Activated T-cell treated with anti-CD3 and anti-CD28 coated beads, Interleukin-2, amount 50 U/mL, for 48 hours (primary cell): ENCODE measurements around the gene MCU.
"Not testable (repeated sequence)": the region's sequence is repeated elsewhere in the genome, so short reads cannot be mapped to it uniquely, and the experiment has no call there.

Source experiments
- DNase-seq, 2 experiments: peaks; one replicate each; pipeline ENCODE4 v3.0.0-alpha.2; 2020

MCU gene

DNA sequence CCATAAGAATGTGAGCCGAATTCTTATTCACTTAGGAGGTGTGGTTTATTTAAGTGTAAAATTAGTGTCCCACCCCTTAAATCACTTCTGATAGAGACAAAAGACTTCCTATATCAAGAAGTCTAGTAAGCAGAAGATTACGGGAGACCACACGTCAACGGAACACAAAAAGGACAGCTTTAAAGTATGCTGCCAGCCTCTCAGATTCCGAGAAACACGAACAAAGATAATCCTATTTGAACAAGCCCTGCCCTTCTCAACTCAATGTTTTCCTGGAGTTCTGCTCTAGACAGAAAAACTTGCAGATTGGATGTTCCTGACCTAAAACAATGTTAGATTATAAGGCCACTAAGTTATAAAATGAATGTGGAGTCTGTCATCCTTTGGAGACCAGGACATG is 4.9 kb upstream of the MCU start:
- DNase-seq = no peak

DNA sequence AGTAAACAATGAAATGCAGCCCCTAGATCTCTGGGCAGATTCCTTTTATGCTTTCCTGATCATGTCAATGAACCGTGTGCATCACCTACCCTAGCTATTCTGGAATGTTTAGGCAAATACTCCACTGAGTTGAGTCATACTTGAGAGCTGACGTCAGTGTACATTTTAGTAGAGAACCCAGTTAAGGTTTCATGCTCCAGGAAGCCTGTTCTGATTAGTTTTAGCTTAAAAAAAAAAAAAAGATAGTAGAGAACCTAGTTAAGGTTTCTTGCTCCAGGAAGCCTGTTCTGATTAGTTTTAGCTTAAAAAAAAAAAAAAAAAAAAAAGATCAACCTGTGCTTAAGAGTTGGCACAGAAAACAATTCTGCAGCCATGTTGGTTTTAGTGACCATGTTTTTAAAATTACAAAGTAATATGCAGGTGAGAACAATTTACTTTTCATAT is 3.7 kb upstream of the MCU start:
- DNase-seq = no peak

DNA sequence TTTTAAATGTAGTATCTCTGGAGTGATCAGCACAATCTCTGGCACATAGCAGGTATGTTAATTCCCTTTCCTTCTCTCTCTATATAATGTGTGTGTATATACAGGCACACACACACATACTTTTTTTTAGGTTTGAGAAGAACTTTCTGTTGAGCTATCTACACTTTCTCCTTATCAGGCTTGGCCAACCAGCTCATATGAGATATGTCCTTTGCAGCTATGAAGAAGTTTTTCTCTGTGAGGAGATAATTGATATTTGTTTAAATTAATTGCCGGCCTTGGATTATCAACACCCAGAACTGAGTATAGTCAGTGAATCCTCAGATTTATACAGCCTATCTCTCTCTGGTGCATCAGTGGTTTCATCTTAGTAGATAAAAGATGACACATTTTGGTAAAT is 2.3 kb upstream of the MCU start:
- DNase-seq = no peak

DNA sequence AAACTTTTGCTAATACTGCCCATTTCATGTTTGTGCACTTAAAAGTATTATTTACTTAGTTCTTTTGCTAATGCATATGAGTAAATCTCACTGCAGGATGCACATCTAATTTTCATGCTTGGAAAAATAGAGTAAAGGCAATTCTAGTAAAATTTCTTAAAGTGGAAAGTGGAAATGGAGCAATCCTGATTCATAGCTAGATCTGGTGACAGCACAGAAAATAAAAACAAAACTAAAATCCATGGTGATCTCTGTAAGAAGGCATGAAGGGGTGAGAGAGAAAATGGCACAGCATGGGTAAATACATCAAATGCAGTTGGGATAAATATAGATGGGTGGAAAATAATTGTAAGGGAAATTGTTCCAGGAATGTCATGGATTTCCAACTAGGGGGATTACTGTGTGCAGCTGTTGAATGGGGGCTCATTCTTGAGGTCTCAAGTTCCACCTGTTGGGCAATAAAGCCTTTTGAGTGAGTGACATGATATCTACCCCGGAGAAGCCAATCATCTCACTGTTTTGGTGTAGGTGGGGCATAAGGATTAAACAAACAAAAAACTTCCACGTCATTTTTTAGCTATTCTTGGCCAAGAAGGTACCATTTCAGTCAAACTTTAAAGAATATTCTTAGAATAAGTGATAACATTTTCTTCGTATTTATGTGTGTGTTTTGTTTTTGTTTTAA is 1.7 kb upstream of the MCU start:
- no peak for DNase-seq

DNA sequence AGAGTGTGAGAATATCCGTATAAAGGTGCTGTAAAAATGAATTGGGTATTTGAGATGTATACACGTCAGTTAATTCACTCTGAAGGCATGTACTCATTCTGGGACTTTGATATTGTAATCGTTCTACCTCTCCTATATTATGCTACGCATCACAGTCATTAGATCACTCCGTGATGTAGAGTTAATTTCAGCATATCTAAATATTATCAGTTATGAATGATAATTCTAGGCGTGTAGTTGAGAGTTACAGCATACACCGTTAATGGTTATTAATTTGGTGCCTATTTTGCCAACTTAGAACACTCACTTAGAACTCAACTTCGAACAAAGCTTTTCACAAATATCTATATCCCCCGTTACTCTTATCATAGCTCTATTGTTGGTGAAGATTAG is 477 bp upstream of the MCU start:
- no peak for DNase-seq

DNA sequence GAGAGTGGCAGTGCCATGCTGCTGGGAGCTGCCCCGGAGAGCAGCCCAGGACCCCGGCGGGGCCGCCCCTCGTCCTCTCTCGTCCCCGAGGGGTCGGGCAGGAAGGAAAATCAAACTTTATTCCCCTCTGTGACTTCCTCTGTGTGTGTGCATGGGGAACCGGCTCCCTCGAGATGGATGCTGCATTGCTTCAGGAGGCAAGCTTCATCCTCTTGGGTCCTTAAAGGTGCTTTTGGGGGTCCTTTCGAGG is 726 bp downstream of the MCU start:
- no peak for DNase-seq

DNA sequence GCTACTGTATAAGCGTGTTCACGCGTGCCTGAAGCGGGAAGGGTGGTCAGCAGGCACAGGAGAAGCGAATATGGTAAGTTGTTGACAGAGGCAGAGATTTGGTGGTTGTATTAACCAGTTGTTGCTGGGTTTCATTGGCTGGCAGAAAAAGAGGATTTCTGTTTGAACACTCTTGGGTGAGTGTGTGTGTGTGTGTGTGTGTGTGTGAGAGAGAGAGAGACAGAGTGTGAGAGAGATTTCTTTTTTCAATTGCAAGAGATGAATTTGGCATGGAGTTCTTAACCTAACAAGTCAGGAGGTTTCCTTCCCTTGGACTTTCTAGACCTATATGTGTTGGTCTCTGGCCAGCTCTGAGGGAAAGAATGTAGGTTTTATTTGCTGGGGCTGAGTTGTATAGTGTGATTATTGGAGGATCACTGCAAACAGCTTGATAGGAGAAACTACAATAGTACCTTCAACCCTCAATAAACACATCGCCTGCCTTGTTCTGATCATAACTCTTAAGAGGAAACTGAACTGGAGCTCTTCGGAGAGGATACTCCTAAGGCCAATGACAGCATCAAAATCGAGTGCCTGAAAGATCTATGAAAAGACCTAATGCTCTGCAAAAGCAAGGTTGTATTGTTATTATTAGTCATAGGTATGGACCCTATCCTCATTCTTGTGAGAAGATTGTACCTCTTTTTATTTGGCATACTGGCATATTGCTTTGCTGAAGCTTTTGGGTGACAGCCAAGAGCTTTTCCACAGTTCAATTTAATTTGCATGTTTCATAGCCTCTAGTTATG is 1.2 kb downstream of the MCU start:
- DNase-seq = no peak

DNA sequence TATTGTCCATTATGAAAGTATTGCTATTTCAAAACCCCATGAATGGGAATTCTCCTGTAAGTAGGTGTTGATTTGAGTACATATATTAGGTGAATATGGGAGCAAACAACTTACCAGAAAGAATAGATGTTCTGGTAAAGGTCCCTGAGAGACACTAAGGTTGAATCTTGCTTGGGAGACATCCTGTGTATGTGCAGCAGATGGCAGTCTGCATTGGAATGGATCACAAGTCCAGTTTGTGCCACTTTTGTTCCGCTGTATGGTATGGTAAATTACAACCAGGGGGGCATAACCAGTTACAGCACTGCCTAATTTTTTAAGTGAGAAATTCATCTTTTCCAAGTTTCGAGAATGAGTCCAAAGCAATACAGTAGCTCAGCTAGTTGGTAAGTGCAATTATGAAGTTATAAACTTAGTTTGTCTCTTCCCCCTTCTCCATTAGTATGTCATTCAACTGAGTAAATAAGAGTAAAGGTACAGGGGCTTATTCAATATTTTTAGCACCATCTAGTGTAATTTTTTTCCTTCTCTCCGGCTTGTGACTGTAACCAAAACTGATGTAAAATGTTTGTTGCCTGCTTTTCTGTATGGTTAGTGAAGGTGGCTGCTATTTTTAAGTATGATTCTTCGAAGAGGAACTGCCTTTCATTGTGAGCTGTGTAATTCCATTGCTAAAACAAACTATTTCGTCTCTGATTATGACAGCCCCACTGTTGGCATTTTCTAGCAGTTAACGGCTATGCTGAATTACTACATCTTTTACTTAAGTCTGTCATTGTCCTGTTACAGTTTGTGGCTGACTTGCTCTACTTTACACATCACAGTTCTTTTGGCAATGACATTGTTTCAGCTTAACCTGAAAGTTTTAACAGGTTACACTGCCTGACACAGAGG is 2.8 kb downstream of the MCU start:
- no peak for DNase-seq

DNA sequence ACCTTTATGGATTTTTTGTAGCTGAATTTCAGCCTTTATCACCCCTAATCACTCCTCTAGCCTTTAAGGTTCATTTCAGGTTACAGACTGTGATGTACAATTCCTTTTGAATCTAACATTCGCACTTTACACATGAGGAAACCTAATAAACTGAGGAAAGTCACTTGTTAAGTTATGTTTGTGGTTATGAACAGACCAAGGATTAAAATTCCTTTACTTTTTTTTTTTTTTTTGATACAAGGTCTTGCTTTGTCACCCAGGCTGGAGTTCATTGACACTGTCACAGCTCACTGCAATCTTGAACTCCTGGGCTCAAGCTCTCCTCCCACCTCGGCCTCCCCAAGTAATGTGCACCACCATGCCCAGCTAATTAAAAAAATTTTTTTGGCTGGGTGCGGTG is 3.6 kb downstream of the MCU start:
- DNase-seq = no peak

DNA sequence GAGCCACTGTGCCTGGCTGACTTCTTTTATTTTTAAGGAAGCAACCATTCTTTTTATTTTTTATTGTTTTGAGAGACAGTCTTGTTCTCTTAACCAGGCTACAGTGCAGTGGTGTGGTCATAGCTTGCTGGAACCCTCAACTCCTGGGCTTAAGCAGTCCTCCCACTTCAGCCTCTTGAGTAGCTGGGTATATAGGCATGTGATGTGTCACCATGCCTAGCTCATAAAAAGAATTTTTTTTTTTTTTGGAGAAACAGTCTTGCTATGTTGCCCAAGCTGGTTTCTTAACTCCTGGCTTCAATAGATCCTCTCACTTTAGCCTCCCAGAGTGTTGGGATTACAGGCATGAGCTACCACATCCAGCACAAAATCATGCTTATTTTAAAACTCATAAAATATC is 5.8 kb downstream of the MCU start:
- no peak for DNase-seq

DNA sequence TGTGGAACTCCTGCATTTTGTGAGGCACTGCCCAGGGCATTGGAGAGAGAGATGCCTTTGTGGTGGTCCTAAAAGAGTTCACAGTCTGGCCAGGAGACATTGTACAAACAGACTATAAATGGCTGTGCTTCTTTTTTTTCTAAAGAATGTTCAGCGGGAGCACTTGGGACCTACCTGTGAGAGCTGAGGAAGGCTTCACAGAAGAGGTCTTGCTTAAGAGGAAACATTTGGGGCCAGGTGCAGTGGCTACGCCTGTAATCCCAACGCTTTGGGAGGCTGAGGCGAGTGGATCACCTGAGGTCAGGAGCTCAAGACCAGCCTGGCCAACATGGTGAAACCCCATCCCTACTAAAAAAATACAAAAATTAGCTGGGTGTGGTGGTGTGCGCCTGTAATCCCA is 10.5 kb downstream of the MCU start:
- not testable (repeated sequence) for DNase-seq

DNA sequence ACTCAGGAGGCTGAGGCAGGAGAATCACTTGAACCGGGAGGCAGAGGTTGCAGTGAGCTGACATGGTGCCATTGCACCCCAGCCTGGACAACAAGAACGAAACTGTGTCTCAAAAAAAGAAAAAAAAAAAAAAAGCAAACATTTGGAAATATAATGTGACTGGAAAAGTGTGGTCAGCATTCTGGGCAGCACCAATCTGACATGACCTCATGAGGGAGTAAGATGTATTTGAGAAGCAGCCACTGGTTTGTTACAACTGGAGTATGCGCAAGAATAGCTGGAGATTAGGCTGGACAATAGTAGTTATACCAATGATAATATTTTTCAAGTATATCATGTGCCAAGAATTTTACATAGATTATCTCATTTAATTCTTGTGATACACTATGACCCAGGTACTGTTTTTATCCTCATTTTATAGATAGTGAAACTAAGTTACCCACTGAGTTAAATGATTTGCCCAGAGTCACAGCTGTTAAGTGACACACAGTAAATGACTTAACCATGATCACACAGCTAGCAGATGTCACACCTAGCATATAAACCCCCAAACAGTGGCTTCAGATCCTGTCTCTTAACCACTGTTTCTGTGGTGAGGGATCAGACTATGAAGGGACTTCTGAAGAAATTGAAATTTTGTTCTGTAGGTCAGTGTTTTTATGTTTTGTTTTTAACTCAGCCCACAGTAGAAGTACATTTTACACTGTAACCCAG is 11.1 kb downstream of the MCU start:
- no peak for DNase-seq

DNA sequence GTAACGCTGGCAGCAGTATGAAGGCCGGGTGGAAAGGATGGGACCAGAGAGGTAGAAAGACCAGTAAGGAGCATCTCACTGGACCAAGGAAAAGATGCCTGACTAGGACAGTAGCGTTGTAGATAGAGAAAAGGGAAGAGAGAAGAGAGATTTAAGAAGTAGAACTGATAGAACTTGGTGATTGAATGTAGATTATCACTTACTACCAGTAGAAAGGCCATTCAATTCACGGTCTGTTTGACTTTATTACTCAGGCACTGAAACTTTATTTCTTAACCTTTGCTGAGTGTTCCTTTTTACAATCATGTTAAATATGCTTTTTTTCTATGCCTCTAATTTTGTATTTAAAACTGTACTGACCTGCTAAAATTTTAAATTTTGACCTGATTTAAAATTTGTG is 12.2 kb downstream of the MCU start:
- no peak for DNase-seq

DNA sequence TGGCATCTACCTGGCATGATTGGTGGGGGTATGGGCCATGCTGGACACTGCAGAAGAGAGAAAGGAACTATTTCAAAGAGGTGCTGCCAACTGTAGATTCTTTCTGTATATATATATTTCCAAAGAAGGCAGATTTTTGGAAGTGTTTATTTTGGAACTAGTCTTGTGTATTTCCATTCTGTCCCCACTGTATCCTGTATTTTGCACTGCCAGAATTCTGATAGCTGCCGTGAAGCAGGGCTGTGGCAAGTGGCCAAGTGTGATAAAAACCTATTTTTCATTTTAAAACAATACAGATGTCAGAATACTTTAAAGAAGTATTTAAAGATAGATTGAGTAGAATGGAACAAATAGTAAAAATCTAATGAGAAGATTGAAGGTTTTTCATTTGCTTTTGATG is 17.1 kb downstream of the MCU start:
- no peak for DNase-seq

DNA sequence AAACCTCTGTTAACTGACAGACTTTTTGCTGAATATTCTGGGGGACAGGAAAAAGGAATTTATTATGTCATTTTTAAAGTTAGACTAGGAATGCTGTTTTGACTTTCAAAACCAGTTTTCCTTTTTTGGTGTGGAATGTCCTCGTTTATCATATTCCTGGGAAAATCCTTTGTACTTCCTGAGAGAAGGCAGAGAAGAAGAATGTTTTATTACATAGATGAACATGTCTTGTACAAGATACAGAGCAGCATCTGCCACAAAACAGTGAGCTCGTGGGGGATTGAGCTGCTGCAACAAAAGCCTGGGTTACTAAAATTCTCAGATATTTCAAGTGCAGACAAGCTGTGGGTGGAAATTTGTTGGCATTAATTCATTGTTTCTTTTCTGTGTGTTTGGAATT is 20.2 kb downstream of the MCU start:
- DNase-seq = no peak

DNA sequence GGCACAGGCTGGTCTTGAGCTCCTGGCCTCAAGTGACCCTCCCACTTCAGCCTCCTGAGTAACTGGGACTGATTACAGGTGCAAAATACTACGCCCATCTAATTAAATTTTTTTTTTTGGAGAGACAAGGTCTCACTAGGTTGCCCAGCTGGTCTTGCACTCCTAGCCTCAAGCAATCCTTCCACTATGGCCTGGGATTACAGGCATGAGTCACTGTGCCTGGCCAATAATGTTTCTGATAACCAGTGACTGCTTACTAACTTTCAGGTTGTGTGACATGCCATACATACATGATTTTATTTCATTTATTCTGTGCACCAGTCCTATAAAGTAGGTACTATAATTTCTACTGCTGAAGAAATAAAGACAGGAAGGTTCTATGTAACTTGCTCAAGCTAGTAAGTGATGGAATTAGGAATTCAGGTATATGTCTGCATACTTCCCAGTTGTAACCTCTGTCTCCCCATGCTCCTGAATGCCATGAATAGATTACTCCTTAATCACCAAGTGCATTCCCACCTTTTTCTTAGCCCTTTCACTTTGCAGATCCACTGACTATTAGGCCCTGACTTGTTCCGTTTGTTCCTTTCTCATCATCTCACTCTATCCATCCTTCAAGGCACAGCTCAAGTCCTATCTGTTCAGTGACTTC is 28.1 kb downstream of the MCU start:
- DNase-seq = no peak

DNA sequence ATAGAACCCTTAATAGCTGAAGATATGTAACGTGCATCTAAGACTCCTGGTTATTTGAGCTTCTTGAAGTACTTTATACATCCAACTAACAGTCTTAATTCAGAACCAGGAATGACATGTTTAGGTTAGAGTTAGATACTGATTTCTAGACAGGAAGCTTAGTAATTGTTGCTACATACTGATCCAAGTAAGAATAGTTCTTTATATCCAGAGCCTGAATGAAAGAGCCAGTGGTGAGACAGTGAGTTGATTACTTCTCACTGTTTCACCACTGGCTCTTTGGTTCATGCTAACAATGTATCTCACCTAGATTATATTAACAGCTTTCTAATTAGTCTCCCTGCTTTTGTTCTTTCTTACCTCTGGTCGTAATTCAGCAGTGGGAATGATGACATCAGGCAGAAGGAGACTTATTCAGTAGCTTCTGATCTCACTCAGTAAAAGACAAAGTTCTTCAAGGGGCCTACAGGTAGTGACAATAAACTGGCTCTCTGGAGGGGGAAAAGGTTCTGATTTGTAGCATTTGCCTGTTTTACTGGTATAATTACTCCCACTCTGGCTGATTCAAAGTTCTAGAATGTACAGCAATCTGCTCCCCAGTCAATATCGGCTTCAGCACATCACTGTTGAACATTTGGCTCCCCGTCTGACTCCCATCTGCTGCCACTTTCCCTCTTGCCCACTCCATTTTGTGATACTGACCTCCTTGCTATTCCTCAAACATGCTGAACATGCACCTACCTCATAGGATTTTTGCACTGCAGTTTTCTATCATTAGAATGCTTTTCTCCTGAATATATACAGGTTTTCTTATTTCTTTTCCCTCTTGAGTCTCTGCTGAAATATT is 29.1 kb downstream of the MCU start:
- DNase-seq = no peak

DNA sequence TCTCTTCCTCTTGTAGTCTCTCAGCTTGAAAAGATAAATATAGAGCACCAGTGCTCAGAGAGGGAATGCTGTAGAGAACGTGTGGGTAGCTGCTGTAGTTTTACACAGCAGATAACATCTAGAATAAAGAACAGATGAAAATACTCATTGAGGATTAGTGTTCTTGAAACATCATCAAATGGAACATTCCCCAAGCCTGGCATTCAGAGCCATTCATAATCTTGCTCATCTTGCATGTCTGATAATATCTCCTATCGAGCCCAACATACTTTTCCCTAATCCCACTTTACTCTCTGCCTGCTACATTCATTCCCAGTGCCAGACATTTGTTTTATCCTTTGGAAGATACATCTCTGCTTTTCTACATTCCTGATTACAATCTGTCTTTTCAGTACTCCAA is 35.2 kb downstream of the MCU start:
- DNase-seq = no peak

DNA sequence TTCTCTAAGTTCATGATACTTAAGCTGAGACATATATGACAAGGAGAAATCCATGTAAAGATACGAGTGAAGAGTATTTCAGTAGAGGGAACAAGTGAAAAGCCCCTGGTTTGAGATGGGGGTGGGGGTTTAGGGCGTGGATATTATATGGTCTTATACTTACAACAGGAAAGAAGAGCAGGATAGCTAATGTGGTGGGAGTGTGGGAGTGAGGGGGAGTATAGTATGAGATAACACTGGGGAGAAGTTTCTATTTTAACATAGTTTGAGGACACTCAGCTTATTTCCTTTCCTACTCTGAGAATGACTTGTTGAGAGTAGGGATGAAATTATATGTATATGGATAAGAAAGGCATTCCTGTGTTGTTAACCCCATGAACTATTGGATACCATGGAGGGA is 36.5 kb downstream of the MCU start:
- no peak for DNase-seq

DNA sequence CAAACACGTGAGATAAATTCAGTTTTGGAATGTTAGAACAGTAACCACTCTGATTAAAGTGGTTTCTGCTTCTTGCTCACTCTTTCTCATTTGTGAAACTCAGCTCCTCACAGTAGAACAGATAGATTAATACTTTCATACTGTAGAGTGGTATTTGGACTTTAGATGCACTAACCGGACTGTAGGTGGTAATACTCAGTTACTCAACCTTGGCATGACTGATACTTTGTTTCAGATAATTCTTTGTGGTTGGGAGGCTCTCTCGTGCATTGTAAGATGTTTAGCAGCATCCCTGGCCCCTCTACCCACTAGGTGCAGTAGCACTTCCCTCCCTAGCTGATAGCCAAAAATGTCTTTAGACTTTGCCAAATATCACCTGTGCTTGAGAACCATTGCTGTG is 37.6 kb downstream of the MCU start:
- DNase-seq = no peak

DNA sequence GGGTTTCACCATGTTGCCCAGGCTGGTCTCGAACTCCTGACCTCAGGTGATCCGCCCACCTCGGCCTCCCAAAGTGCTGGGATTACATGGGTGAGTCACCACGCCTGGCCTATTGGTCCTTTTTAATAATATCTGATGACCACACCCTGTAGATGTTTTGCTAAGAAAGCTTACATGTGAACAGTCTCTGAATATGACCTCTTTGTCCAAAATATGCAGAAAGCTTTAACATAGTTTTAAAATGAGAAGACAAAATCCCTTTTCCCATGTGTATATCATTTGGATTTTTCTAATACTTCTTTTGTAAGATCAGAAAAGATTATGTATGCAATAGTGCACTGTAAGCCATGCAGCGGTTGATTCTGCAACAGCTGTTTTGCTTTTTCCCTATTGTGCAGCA is 38.5 kb downstream of the MCU start:
- DNase-seq = no peak

DNA sequence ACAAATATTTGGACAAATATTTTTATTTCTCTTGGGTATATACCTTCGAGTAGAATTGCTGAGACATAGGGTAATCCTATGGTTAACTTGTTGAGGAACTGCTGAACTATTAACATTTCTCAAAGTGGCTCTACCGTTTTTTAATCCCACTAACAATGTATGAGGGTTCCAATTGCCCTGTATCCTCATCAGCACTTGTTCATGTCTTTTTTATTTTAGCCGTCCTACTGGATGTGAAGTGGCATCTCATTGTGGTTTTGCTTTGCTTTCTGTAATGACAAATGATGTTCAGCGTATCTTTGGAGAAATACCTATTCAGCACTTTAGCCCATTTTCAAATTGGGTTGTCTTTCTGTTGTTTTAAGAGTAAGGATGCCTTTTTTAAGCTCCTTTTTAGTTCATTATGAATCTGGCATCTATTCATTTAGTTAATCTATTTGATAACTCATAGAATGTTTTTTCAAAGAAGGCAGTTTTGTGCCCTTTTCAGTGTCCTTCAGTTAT is 40.0 kb downstream of the MCU start:
- no peak for DNase-seq
